A549 (cell line): ENCODE data around the gene CERS6. TPM values are rescaled to one million over a fixed set of nuclear protein-coding genes. Genes with fewer than 3 reads are reported as not detected.

Experiments used
- ATAC-seq, 2 experiments: fragments of 200-7000 bp in 1 of 2; fragments of >200 bp in 1 of 2; cut with Nextera tagmentation in 1 of 2; cut with Tn5 transposase in 1 of 2; 3 replicates each; pipeline versions ENCODE4 v1.8.0 to v1.9.1; 2018 to 2020; ENCODE audit warnings: mild to moderate bottlenecking in 1 of 2, moderate library complexity in 1 of 2
- CTCF ChIA-PET: fragments of 300-600 bp; sonication (Branson Sonifier 250); formaldehyde crosslinking; extraction: SDS; loops from one replicate; lab custom pipeline; 2021; ENCODE audit warnings: antibody characterized with exemption, inconsistent platforms; lab: Yijun Ruan, JAX
- POLR2A ChIA-PET: fragments of 350-600 bp; formaldehyde crosslinking; extraction: SDS; loops from one replicate; lab custom pipeline; 2021; ENCODE audit warnings: antibody characterized with exemption, inconsistent platforms; lab: Yijun Ruan, JAX
- DNase-seq, 2 experiments: peaks; one replicate each; pipeline versions ENCODE4 v3.0.0 to v3.0.0-alpha.2; 2011 to 2016; ENCODE audit warnings: low read depth in 1 of 2, low spot score in 1 of 2
- FAIRE-seq: peaks from 2 replicates; lab custom pipeline; 2011; peaks lifted over from hg19 to GRCh38; lab: Jason Lieb, UNC
- H3K27ac ChIP-seq, 2 experiments: fragments of >200 bp; sonication (Bioruptor Twin); formaldehyde crosslinking; 3 replicates each; pipeline ENCODE4 v1.5.1; 2016 to 2017
- H3K4me1 ChIP-seq: fragments of >200 bp; sonication (Bioruptor Twin); formaldehyde crosslinking; 3 replicates; pipeline ENCODE4 v1.6.1; 2016
- H3K4me2 ChIP-seq: fragments of >200 bp; sonication (Bioruptor Twin); formaldehyde crosslinking; 3 replicates; pipeline ENCODE4 v1.6.1; 2016
- H3K4me3 ChIP-seq: fragments of >200 bp; sonication (Bioruptor Twin); formaldehyde crosslinking; 3 replicates; pipeline ENCODE4 v1.5.1; 2016
- H3K9me3 ChIP-seq: fragments of >200 bp; sonication (Bioruptor Twin); formaldehyde crosslinking; 3 replicates; pipeline ENCODE4 v1.6.1; 2016
- CBX2 ChIP-seq: fragments of 200-600 bp; sonication (generic); IDR thresholded peaks from 2 replicates; pipeline ENCODE4 v1.6.1; 2016; ENCODE audit warnings: low read depth, mild to moderate bottlenecking, borderline replicate concordance
- CBX8 ChIP-seq: fragments of 200-600 bp; sonication (generic); IDR thresholded peaks from 2 replicates; pipeline ENCODE4 v1.6.1; 2016
- CHD2 ChIP-seq: fragments of 150-350 bp; IDR thresholded peaks from 2 replicates; pipeline ENCODE4 v1.6.1; 2014; ENCODE audit warnings: low read length; ENCODE audit not compliant: partially characterized antibody
- CHD4 ChIP-seq: fragments of 200-600 bp; sonication (generic); IDR thresholded peaks from 2 replicates; pipeline ENCODE4 v1.6.1; 2016; ENCODE audit warnings: antibody characterized with exemption, mild to moderate bottlenecking, borderline replicate concordance
- EHF ChIP-seq: fragments of 250-450 bp; sonication (Bioruptor Pico); IDR thresholded peaks from 2 replicates; pipeline ENCODE4 v1.5.0; 2020; ENCODE audit warnings: mild to moderate bottlenecking
- EHMT2 ChIP-seq: fragments of 200-600 bp; sonication (generic); IDR thresholded peaks from 2 replicates; pipeline ENCODE4 v1.6.1; 2016; ENCODE audit warnings: antibody characterized with exemption, low read depth, mild to moderate bottlenecking, moderate library complexity
- ESRRA ChIP-seq: fragments of 150-350 bp; IDR thresholded peaks from 2 replicates; pipeline ENCODE4 v1.6.1; 2014; ENCODE audit warnings: mild to moderate bottlenecking, low read length, borderline replicate concordance
- HEYL ChIP-seq: fragments of 250-450 bp; sonication (Bioruptor Pico); IDR thresholded peaks from 2 replicates; pipeline ENCODE4 v1.8.0; 2021; ENCODE audit warnings: mild to moderate bottlenecking, moderate library complexity
- HOXB13 ChIP-seq: fragments of 250-450 bp; sonication (Bioruptor Pico); IDR thresholded peaks from 2 replicates; pipeline ENCODE4 v1.5.0; 2020; ENCODE audit warnings: low read depth, mild to moderate bottlenecking, moderate library complexity
- KDM1A ChIP-seq: fragments of 200-600 bp; sonication (generic); IDR thresholded peaks from 2 replicates; pipeline ENCODE4 v1.6.1; 2016; ENCODE audit warnings: low read depth, mild to moderate bottlenecking
- KDM5A ChIP-seq: fragments of 200-600 bp; sonication (generic); IDR thresholded peaks from 2 replicates; pipeline ENCODE4 v1.6.1; 2016; ENCODE audit warnings: antibody characterized with exemption, mild to moderate bottlenecking
- MAFK ChIP-seq: fragments of 450-650 bp; IDR thresholded peaks from 2 replicates; pipeline ENCODE4 v1.6.1; 2014; ENCODE audit not compliant: partially characterized antibody
- MAZ ChIP-seq: fragments of 150-350 bp; IDR thresholded peaks from 2 replicates; pipeline ENCODE4 v1.6.1; 2014; ENCODE audit warnings: antibody characterized with exemption, low read depth, low read length, borderline replicate concordance
- POLR2A ChIP-seq: IDR thresholded peaks from 2 replicates; pipeline ENCODE4 v1.6.1; 2012; ENCODE audit warnings: mild to moderate bottlenecking, low read length
- POLR2AphosphoS2 ChIP-seq: conservative IDR thresholded peaks from 2 replicates; pipeline ENCODE4 v1.6.1; 2012; ENCODE audit warnings: low read length, improper control_type of control experiment, inconsistent platforms
- RAD21 ChIP-seq, 2 experiments: fragments of >200 bp in 1 of 2; sonication (Bioruptor Twin) in 1 of 2; formaldehyde crosslinking in 1 of 2; IDR thresholded peaks in 1 of 2; conservative IDR thresholded peaks in 1 of 2; 2 replicates in 1 of 2; 3 replicates in 1 of 2; pipeline ENCODE4 v1.6.1; 2012 to 2018; ENCODE audit warnings: inconsistent platforms in 1 of 2
- RARB ChIP-seq: fragments of 250-450 bp; sonication (Bioruptor Pico); IDR thresholded peaks from 2 replicates; pipeline ENCODE4 v1.8.0; 2021; ENCODE audit warnings: mild to moderate bottlenecking, moderate library complexity
- RFX5 ChIP-seq: fragments of 450-650 bp; IDR thresholded peaks from 2 replicates; pipeline ENCODE4 v1.7.1; 2014; ENCODE audit warnings: antibody characterized with exemption, mild to moderate bottlenecking, moderate library complexity
- SMC3 ChIP-seq: fragments of >200 bp; sonication (Bioruptor Twin); formaldehyde crosslinking; IDR thresholded peaks from 3 replicates; pipeline ENCODE4 v1.6.1; 2018; ENCODE audit warnings: inconsistent platforms
- WGBS: methylation state at CpG from one replicate; pipeline ENCODE4 v1.1.6; 2017; ENCODE audit errors: missing lambda C conversion rate; 5-methylcytosine and 5-hydroxymethylcytosine counted together
- polyA plus RNA-seq, 4 experiments: library from polyadenylated mRNA; depleted of rRNA in 3 of 4; stranded (reverse); fragments of >200 nt; fragmentation: RNase III in 1 of 4; extraction: RNeasy Plus Mini Kit Qiagen cat#74134 plus additional on column Dnase treatment in 1 of 4; gene quantifications; 2 replicates in 3 of 4; 3 replicates in 1 of 4; pipeline ENCODE4 v1.2.3, GENCODE V29; 2011 to 2017
- TF ChIP-seq, protein P1 (sequence below): IDR thresholded peaks from 2 replicates; pipeline ENCODE4 v1.6.1; 2012; ENCODE audit warnings: low read depth, borderline replicate concordance
- TF ChIP-seq, protein P2 (sequence below): fragments of 450-650 bp; IDR thresholded peaks from 2 replicates; pipeline ENCODE4 v1.6.1; 2014; ENCODE audit warnings: antibody characterized with exemption
- TF ChIP-seq, protein P3 (sequence below): fragments of >200 bp; sonication (Bioruptor Twin); formaldehyde crosslinking; IDR thresholded peaks from 3 replicates; pipeline ENCODE4 v1.6.1; 2016
- TF ChIP-seq, protein P4 (sequence below): IDR thresholded peaks from 2 replicates; pipeline ENCODE4 v1.6.1; 2012
- TF ChIP-seq, protein P5 (sequence below): IDR thresholded peaks from 2 replicates; pipeline ENCODE4 v1.6.1; 2012

The CERS6 gene
- polyA plus RNA-seq, 2 of the 4 experiments (the other 2 are of a cell fraction), result 12.0 to 16.9 TPM

DNA sequence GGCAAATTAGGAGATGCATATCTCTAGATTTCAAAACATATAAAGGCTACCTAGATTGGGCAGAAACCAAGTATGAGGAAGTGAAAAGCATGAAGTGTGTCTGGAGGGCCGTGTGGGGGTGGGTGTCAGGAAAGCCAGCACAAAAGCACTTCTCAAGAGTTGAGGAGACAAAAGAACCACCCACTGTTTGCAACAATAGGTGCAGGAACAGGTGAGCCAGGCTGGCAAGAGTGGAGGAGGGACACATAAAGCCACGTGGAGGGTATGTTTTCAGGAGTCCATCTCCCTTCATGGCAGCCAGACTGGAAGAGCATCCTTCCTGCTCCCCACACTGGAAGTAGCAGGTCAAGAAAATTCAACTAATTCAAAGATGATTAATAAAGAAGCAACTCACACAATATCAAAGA, 96.4 kb downstream of the CERS6 start:
- CTCF ChIA-PET, result no interaction called here
- POLR2A ChIA-PET, result no interaction called here
- Histone ChIP-seq H3K4me2 (no peak overlapping the region), H3K4me1 (no peaks in the 10 kb centered on the region), H3K4me3 (no peak overlapping the region), H3K27ac (no peak overlapping the region), H3K9me3 (no peaks in the 10 kb centered on the region)
- TF ChIP-seq SMC3 (no peak), MAFK (no peak), MAZ (no peak), CBX8 (no peak), EHMT2 (no peak), HEYL (CRISPR knock-in tag) (no peak), KDM1A (no peak), CBX2 (no peak)
- TF ChIP-seq, protein P1, sequence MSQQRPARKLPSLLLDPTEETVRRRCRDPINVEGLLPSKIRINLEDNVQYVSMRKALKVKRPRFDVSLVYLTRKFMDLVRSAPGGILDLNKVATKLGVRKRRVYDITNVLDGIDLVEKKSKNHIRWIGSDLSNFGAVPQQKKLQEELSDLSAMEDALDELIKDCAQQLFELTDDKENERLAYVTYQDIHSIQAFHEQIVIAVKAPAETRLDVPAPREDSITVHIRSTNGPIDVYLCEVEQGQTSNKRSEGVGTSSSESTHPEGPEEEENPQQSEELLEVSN, result no peak
- DNase-seq (no peak), ATAC-seq (no peak), FAIRE-seq (no peak)
- WGBS, result 71% methylated on average over 2 of the region's 2 CpGs

DNA sequence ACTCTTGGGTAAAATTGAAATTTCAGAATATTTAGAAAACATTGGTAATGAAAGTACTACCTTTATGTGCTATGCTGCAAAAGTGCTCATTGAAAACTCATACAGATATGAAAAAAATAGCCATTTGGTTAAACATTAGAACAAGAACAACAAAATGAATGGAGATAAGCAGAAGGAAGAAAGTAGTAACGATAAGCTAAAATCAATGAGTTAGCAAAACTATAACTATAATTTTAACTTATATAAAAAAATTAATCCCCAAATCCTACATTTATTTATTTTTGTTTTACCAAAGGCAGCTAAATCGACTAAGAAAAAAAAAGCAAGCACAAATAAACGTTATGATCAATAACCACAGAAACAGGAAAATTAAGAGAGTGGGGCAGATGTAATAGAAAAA, 99.2 kb downstream of the CERS6 start:
- DNase-seq (no peak), FAIRE-seq (no peak), ATAC-seq (no peak)
- H3K27ac ChIP-seq, result no peak overlapping the region
- 87% methylated on average over 3 of the region's 3 CpGs for WGBS
- H3K4me1 ChIP-seq, result peaks cover 4% of the 10 kb centered on the region; the same call in 2 of the 3 replicates
- H3K9me3 ChIP-seq, result no peaks in the 10 kb centered on the region
- ChIA-PET CTCF (interaction anchor here (0.7 kb wide), 1 partner anchor 115 kb away, joined by 5 read pairs; no protein-coding TSS in a partner anchor), POLR2A (no interaction called here)
- no peak overlapping the region for H3K4me3 ChIP-seq
- TF ChIP-seq HOXB13 (CRISPR knock-in tag) (no peak), MAFK (no peak), POLR2AphosphoS2 (no peak), HEYL (CRISPR knock-in tag) (no peak), POLR2A (no peak), RAD21 (conservative IDR thresholded peaks at IDR 0.05 in 1 of 2, IDR thresholded peaks at IDR 0.05 in 1 of 2) (no peak), RFX5 (no peak), EHF (CRISPR knock-in tag) (no peak), RARB (CRISPR knock-in tag) (no peak), CHD2 (no peak), CHD4 (no peak), KDM5A (no peak), ESRRA (no peak), CBX2 (no peak), EHMT2 (no peak)
- TF ChIP-seq, protein P2, sequence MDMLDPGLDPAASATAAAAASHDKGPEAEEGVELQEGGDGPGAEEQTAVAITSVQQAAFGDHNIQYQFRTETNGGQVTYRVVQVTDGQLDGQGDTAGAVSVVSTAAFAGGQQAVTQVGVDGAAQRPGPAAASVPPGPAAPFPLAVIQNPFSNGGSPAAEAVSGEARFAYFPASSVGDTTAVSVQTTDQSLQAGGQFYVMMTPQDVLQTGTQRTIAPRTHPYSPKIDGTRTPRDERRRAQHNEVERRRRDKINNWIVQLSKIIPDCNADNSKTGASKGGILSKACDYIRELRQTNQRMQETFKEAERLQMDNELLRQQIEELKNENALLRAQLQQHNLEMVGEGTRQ, result no peak
- TF ChIP-seq, protein P3, sequence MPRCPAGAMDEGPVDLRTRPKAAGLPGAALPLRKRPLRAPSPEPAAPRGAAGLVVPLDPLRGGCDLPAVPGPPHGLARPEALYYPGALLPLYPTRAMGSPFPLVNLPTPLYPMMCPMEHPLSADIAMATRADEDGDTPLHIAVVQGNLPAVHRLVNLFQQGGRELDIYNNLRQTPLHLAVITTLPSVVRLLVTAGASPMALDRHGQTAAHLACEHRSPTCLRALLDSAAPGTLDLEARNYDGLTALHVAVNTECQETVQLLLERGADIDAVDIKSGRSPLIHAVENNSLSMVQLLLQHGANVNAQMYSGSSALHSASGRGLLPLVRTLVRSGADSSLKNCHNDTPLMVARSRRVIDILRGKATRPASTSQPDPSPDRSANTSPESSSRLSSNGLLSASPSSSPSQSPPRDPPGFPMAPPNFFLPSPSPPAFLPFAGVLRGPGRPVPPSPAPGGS, result no peak
- TF ChIP-seq, protein P4, sequence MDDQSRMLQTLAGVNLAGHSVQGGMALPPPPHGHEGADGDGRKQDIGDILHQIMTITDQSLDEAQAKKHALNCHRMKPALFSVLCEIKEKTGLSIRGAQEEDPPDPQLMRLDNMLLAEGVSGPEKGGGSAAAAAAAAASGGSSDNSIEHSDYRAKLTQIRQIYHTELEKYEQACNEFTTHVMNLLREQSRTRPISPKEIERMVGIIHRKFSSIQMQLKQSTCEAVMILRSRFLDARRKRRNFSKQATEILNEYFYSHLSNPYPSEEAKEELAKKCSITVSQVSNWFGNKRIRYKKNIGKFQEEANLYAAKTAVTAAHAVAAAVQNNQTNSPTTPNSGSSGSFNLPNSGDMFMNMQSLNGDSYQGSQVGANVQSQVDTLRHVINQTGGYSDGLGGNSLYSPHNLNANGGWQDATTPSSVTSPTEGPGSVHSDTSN, result no peak
- TF ChIP-seq, protein P5, sequence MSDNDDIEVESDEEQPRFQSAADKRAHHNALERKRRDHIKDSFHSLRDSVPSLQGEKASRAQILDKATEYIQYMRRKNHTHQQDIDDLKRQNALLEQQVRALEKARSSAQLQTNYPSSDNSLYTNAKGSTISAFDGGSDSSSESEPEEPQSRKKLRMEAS, result no peak
- H3K4me2 ChIP-seq, result no peak overlapping the region
